Hematopoietic multipotent progenitor cell treated with erythropoietin and hydrocortisone succinate and interleukin-3 and kit ligand, for 4 days (in vitro differentiated cells): ENCODE data around the gene SP1.

Experiments
- DNase-seq: peaks from one replicate; pipeline ENCODE4 v3.0.0-alpha.2; 2015

SP1 gene

DNA sequence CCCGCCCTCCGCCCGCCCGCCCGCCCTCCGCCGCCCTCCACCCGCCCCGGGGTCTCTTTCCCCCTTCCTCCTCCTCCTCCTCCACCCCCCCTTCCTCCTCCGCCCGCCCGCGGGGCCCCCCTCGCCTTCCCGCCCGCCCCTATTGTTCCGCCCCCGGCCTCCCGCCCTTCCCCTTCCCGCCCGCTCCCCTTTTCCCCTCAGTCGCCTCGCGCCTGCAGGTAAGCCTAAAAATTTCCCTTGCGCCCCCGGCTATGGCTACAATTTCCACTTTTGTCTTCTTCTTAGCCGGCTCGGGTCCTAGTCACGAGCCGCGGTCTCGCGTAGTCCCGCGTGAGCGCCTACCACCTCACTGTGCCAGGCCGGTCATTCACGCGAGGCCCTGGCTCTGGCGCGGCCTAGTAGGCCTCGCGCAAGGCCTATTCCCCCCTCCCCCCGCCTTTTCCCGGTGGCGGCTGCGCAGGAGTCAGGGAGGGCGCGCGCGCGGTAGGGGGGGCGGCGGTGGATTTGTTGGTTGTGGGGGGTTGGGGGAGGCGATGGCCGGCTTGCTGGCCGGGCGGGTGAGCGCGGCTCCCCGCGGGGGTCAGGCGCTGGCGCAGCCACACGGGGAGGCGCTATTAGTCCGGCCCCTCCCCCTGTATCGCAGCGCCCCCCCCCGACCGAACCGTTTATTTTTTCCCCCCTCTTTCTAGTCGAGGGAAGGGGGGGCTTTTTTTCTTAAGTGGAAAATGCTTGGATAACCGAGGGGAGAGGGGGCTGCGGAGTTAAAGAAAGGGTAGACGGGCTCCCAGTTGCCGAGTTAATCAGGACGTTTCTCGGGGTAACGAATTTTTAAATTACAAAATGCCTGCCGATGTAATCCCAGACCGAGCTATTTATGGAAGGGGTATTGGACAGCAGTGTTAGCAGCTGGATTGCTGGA lies 72.4 kb downstream of the SP1 start:
- DNase-seq, result peak; percentile 92

DNA sequence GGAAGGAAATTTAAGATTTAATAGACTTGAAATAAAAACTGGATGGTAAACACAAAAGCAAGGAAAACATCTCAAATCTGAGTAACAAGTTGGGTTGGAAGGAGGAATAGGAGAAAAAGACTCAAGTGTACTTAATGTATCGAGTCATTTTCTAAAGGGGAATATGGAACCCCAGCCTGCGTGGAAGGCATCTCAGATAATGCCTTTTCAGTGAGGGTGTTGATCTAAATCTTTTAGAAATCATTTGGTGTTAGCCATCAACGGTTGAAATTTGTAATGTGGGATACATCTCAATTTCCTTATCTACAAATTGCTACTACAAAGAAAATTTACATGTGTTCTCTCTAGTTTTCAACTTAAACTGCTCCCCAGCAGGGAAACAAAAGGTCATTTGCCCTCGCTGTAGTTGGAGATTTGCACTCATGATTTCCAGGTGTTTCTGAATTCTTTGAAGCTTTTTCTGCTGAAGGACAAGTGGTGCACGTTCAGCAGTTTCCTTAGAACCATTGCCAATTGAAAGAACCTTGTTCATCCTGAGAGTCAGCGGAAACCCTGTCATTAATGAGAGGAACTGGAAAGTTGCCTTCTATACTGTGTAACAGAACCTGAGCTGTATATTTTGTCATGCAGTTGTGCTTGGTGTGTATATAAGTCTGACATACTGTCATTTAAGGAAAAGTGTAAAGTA lies 74.1 kb downstream of the SP1 start:
- DNase-seq, result no peak

DNA sequence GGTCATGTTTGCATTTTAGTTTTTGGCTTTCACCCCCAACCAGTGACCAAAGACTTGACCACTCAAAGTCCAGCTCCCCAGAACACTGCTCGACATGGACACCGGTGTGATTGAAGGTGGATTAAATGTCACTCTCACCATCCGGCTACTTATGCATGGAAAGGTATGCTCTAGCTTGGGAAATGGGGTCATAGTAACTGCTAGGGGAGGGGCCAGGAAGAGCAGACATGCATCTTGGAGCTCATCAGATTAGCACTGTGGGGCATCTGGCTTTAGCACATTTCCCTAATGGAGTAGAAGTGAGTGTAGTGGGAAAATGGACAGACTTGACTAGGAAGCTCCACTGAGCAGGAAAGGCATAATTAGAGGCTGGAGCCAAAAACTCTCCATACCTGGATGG lies 74.7 kb downstream of the SP1 start:
- DNase-seq, result no peak

DNA sequence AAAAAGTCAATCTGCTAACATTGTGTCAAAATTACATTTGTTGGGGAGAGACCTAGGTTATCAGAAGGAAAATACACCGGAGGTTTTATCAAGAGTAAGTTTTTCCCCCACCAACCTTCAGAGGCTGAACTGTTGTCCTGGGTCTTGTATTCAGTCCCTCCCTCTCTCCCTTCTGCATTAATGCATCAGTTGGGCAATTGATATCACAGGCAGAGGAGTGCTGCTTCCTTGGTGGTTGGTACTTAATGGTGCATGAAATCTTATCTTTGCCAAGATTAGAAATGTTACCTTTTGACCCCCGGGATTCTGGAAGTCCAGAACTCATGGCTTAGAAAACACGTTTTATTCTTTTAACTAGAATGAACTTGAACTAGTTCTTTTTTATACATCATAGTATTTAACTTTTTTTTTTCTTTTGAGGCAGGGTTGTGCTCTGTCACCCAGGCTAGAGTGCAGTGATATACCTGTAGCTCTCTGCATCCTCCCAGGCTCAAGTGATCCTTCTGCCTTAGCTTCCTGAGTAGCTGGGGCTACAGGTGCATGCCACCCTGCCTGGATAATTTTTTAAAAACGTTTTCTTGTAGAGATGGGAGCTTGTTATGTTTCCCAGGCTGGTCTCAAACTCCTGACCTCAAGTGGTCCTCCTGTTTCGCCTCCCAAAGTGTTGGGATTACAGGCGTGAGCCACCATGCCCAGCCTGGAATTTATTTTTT lies 76.8 kb downstream of the SP1 start:
- DNase-seq, result no peak

DNA sequence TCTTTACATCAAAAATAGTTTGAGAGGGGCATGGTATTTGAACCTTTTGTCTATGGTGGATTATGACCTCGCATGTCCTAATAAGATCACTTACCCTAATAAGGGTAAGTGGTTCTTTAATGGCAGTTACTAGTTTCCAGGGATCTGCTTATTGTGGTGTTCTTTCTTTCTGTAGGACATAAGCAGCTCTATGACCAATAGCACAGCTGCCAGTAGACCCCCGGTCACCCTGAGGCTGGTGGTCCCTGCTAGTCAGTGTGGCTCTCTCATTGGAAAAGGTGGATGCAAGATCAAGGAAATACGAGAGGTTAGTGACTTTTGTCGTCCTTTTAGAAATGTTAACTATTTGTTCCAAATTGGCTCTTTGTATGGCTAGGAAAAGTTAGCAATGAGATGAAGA lies 79.1 kb downstream of the SP1 start:
- no peak for DNase-seq

DNA sequence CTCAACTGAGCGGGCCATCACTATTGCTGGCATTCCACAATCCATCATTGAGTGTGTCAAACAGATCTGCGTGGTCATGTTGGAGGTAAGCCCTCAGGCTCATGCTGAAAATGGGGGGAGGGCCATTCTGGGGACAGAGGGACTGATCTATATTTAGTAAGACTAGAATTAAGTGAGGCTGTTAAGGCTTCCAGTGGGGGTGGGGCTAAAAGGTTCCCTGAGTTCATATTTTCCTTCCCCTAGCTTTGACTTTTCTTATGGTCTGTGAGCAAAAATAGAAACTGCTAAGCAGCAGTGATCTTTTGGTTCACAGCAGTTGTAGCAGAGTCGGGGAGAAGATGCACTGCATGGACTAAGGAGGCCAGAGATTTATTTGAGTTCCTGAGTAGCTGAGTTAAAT lies 81.1 kb downstream of the SP1 start:
- DNase-seq, result no peak

DNA sequence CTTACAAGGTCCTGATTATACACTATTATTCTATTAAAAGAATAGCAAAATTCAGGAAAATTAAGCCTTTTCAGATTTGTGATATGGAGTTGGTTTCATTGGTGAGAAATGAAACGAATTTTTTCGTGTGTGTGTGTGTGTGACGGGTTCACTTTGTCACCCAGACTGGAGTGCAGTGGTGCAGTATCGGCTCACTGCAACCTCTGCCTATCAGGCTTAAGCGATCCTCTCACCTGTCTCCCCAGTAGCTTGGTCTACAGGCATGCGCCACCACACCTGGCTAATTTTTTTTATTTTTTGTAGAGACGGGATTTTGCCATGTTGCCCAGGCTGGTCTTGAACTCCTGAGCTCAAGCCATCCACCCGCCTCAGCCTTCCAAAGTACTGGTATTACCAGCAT lies 81.6 kb downstream of the SP1 start:
- DNase-seq, result no peak

DNA sequence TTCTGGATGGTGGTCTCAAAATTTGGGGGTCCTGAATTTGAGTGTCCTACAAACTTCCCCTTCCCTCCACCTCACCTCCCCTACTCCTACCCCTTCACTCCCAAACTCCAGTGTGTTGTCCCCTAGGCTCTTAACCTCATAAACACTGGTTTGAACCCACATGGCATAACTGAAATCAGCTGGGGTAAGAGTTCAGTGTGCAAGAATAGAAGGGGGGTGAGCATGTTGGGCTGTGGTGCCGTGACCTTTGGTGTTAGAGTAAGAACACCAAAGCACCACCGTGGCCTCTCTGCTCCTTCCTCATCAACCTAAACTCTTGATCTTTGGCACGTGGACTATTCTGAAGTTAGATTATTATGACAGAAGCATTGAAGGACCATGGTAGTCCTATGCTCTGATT lies 83.0 kb downstream of the SP1 start:
- no peak for DNase-seq

DNA sequence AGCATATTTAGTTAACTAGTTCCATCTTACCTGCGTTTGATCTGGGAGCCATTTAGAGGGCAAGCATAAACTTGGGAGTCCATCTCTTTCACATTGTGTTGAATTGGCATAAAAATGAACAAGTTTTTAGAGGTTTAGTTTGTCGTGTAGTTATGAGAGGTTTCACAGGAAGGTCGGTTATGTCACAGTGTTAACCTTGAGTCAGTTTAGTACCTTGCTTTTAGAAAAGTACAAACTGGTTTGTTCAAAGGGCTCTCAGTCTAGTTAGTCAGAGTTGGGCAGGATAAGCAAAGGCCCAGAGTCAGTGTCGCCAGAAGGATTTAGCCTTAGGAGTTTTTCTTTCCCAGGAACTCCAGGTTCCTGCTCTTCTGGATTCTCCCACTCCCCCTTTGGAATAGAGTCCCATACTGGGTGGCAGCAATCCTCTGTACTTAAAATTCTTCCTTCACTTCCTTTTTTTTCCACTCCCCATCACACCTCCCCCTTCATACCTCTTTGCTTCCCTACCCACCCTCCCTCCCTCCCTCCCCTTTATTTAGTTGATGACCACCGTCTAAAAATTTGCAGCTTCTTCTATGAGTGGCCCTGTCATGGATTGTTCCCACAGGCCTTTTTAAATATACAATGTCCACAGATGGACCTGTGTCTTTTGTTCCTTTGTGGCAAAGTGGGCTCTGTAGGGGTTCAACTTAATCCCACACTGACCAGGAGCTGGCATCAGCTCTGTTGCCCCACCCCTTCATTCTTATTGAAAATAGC lies 84.0 kb downstream of the SP1 start:
- no peak for DNase-seq

DNA sequence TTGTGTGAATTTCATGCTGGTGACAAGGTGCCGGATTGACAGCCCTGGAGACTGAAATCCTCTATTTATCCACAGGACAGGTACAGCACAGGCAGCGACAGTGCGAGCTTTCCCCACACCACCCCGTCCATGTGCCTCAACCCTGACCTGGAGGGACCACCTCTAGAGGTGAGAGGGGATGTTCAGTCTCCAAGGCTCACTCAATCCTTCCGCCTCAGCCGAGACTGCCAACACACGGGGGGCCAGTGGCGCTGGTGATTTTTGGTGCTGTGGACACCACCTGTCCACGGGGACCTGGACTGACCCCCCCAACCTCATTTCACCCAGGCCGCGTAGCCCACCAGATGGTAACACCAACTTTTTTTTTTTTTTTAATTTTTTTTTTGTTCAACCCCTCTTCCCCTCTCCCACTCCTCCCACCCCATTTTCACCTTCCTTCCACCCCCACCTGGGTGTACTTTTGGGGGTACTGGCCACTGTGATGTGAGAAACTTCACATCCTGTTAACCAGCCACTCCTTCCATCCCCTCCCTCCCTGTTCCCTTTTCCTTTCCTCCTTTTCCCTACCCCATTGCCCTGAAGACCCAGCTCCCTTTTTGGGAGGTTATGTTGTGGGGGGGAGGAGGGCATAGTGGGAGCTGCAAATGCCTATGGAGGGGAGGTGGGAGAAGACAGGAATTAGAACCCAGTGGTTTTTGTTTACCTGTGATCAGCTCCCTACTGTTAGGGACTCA lies 84.9 kb downstream of the SP1 start:
- DNase-seq, result no peak

DNA sequence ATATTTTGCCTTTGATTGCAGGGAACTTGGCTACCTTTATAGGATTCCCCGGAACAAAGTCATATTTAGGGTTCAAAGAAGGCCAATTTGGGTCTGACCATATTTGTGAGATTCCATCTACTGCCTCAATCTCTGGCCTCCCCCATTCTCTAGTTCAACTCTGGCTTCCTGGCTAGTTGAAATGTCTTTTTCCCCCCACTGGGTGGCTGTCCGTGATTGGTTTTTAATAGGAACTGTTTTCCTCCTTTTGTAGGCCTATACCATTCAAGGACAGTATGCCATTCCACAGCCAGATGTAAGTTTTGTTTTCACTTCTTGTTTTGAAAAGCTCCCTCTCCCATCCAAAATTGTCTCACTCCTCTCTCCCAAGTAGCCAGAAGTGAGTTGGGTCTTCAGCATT lies 85.7 kb downstream of the SP1 start:
- no peak for DNase-seq
